GM18505 (cell line): ENCODE measurements around the gene TRIM41.
"Not testable (repeated sequence)": the region's sequence is repeated elsewhere in the genome, so short reads cannot be mapped to it uniquely, and the experiment has no call there.

Source experiments
- ATAC-seq: cut with Tn5 transposase; IDR thresholded peaks from one replicate; pipeline ENCODE4 v1.9.1; 2021; ENCODE audit not compliant: unreplicated experiment
- POLR2A ChIP-seq: IDR thresholded peaks from 4 replicates; pipeline ENCODE4 v1.6.1; 2011; ENCODE audit warnings: borderline replicate concordance; ENCODE audit not compliant: insufficient read depth, insufficient read length; ENCODE audit errors: extremely low read depth

The TRIM41 gene

DNA sequence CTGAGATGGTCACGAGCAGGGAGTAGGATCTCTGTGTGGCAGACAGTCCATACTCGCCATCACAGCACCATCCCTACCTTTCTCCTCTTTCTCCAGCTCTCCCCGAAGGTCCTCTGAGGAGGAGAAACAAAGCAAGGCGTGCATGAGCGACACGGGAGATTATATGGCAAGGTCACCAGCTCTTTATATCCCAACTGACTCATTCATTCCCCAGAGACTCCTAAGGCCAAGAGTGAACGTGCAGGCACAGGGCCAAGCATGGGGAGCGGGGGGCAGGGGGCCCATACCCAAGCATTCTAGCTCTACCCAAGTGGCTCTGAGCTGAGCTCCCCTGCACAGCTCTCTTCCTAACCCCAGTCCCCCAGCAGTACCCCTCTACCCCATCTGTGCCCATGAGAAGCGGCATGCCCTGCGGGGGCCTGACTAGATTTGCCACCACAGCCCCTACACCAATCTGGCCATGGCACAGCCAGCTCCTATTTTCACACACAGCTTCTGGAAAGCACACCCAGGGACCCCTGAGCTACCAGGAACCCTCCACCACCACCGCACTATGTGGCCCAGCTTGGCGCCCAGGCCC is 24.9 kb upstream of the TRIM41 start:
- TF ChIP-seq POLR2A = no peak
- ATAC-seq = no peak

DNA sequence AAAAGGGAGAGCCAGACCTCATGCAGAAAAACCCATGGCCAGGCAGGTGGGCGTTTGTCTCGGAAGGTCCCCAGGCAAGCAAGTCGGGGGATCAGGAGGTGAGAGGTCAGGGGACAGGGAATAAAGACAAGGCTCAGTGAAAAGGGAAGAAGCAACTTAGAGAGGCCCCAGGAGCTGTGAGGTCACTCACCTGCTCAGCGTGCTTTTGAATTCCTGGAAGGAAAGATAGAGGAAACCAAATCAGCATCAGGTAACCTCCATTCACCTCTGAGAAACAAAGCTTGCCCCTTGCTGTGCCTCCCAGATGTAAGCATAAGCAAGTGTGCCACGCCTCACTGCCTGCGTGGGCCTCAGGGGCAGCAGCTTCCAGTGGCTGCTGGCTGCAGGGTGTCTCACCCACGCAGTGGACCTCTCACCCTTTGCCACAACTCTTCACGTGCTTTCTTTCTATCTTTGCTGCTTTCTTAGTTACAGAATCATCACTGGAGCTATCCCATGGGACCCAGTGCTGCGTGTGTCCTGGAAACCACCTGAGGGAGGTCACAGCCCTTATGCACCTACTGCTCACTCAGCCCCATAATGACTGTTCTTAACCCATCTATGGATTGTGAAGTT is 24.1 kb upstream of the TRIM41 start:
- peak; percentile 64 for ATAC-seq
- no peak for TF ChIP-seq POLR2A

DNA sequence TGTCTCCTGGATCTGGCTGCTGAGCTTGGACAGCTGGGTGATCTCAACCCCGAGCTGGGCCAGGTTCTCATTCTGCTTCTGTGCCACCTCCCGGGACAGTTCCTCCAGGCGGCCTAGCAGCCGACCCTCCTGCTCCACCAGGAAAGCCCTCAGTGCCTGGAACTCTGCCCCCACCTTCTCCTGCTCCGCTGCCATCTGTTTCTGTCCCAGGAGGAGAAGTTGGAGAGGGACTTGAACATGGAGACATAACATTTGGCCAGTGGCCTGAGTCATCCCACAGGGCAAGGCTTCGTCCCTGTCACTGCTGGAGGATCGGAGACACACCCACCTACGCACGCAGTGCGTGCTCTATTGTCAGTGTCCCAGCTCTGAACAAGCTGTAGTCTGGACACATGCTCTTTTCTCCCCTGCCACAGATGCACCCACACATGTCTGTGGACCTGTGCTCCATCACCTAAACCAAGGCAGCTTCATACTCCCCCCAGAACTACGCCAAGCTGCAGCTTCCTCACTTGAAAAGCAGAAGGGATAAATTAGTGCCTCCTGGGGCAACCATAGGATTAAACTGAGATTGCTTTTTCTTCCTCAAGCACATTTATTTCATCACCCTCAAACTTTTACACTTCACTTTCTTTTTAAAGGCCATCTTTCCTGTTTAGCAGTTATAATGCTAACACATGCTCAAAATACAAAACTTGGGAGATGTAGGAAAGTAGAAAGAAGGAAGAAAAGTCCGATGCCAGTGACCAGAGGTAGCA is 23.0 kb upstream of the TRIM41 start:
- ATAC-seq = no peak

DNA sequence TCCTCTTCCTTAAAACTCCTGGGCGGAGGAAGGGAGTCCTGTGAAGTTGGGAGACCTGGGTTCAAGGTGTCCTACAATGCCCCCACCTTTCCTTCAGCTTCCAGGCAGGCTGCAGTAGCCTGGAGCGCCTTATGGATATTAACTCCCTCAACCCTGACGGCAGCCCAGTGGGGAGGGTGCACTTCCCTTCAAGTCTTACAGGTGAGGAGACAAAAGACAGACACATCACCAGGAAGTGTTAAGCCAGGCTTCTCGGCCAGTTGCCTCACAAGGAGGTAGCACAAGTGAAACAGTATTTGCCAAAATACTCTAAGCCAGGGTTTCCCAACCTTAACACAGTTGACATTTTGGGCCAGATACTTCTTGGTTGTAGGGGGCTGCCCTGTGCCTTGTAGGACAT is 22.3 kb upstream of the TRIM41 start:
- no peak for TF ChIP-seq POLR2A
- no peak for ATAC-seq

More for the DNA sequence above, 23.0 kb upstream of the TRIM41 start:
- TF ChIP-seq POLR2A = no peak

DNA sequence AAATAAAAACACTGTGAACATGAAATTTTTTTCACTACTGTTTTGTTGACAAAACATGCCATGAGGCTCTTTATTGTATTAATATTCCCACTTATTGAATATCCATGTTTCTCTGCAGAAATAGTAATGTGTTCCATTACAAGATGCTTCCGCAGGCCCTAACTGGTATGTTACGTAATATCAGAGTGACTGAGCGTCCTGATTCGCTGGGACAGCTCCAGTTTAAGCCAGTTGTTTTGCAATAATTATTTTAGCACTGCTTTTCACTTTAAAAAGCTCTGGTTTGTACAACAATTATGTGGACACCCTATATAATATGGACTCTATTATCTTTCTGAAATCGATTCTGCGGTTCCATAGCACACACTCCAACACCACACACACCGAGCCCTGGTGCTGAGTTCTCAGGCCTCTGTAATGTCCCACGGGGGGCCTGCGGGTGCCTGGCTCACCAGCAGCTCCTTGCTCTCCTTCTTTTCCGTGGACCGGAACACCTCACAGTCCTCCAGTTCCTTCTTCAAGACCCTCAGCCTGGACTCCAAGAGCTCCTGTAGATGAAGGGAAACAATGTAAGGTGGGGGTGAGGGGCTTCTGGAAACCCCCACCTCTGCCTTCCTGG is 19.9 kb upstream of the TRIM41 start:
- no peak for TF ChIP-seq POLR2A

DNA sequence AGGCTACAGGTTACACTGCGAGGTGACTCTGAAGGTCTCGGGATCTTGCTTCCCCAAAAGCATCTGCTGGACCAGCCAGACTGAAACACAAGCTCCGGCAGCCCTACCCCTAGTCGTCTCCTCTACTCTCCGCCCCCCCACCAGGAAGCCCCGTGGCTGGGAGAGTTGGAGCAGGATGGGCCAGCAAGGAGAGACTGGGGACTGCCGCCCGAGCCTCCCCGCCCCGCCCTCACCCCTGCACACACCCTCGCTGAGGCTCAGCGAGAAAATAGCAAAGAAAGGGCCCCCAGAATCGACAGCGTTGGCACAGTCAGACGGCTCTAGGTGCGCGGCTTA is 19.3 kb upstream of the TRIM41 start:
- no peak for ATAC-seq
- TF ChIP-seq POLR2A = no peak

More for the DNA sequence above, 19.9 kb upstream of the TRIM41 start:
- no peak for ATAC-seq

DNA sequence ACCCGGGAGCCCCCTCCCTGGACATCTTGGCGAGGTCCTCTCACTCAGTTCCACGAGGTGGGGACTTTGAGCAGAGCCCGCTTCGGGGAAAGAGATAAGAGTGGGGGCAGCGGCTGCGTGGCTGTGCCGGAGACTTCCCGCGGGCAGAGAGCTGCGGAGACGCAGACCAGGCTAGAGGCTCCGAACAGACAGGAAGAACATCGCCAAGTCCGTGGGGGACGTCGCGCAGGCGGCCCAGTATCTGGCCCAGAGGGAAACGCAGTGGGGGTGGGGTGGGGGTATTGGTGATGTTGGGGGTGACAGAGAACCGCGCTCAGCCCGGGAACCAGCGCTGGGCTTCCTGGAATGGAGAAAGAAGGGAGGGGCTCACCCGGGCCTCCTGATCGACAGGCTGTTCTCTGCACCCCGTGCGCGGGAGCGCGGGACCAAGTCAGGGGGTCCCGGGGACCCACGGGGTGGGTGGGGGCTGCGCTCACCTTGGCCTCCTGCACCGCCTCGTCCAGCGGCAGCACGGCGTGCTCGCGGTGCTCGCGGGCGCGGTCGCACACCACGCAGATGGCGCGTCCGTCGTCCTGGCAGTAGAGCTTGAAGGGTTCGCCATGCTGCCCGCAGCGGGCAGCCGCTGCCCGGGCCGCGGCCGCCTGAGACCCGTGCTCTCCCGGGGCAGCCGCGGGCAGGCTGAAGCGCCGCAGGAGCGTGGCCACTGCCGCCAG is 18.8 kb upstream of the TRIM41 start:
- TF ChIP-seq POLR2A = no peak
- no peak for ATAC-seq

DNA sequence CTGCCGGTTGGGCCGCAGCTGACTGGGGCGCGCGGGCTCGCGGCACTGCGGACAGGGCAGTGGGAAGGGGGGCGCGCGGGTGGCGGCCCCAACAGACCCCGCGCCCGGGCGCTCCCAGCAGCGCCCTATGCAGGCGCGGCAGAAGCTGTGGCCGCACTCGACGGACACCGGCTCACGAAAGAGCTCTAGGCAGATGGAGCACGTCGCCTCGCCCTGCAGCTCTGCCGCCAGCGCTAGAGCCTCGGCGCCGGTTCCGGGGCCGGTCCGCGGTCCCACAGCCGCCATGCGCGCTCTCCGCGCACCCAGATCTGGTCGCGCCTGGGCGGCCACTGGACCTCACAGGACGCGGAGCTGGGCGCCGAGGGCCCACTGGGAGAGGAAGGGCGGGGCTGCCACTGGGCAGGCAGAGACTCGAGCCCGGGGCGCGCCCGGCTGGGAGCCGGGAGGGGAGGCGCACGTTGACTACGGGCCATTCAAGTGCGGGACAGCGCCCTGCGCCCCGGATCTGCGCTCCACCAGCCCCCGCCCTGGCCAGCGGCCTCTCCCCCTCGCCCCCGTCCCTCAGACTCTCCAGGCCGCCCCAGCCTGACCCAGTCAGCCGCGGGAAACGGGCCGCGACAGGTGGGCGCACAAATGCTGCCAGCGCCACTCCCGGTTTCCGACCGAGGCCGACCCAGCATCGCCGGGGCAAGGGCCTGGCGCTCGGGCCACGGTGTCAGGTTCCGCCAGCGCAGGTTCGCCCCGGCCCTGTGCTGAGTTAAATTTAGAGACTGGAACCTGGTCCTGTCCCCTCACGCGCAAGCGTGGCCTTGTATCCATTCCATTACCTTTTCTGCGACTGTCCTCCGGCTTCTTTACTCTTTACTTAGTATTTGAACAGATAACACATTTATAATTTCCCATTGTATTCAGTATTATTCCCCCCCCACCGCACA is 18.0 kb upstream of the TRIM41 start, which contains the start of gene TRIM7:
Gene TRIM7, minus strand, starts transcription at position 371 of the 935 bp plus-strand sequence. Its CDS starts 86 bp downstream, at position 285.
- ATAC-seq = no peak
- TF ChIP-seq POLR2A = no peak

DNA sequence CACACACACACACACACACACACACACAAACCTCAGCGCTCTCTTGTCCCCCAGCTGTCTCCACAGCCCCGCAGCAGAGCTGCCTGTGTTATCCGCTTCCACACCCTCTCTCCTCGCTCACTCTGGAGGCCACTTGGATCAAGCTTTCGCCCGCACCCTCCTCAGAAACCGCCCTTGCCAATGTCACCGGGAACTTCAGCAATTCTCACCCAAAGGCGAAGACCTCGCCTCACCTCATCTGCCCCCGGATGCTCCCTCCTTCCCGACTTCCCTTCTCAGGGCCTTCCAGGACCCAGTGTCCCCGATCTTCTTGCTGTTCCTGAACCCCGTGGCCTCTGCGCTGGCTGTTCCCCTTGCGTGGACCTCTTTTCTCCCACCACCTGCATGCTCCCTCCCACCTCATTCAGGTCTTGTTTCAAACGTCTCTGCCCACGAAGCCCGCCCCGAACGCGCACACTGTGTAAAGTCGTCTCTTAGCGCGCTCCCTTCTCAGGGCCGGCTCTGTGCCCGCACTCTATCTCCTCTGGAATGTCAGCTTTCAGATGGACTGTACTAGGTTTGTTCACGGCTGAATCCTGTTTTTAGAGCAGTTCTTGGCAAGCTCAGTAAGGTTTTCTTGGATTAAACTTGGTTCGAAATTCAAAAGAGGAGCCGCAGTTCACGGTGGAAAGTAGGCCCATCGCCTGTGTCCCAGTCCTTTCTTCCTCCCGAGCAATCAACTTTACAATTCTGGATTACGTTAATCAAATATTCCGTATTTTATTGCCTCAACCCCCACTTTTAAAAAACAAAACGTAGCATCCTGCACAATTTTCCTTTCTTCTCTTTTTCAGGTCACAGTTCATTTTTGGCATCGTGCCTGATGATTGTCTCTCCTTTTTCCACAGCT is 17.1 kb upstream of the TRIM41 start:
- TF ChIP-seq POLR2A = no peak
- ATAC-seq = no peak

DNA sequence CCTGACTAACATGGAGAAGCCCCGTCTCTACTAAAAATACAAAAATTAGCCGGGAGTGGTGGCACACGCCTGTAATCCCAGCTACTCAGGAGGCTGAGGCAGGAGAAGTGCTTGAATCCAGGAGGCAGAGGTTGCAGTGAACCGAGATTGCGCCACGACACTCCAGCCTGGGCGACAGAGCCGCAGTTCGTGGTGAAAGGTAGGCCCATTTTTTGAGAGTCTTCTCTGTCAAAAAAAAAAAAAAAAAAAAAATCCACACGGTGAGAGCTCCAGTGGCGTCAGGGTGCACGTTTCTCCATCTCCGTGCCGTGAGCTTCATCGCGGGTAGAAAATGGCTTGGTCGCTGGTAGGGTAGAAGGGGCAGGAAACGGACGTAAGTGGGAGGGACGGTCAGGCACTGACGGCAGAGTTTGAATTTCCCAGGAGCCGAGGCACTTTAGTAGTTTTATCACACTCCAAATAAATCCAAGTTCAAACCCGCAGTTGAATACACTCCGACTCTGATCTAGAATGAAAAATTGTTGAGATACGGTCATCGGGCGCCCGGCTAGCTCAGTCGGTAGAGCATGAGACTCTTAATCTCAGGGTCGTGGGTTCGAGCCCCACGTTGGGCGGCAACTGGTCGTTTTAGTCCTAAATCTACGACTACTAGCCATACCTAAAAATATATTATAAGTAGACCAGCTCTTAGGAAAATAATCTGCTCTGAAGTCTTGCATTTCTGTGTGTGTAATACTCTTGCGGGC is 15.7 kb upstream of the TRIM41 start:
- TF ChIP-seq POLR2A = no peak
- no peak for ATAC-seq

DNA sequence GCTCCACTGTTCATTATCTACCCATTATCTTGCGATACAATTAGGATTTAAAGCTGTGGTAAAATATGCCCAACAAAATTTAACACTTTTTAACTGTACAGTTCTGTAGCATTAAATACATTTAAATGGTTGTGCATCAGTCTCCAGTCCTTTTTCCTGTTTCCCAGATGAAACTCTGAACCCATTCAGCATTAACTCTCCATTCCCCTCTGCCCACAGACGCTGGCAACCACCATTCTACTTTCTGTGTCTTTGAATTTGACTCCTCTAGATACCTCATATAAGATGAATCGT is 15.2 kb upstream of the TRIM41 start:
- ATAC-seq = no peak
- no peak for TF ChIP-seq POLR2A

DNA sequence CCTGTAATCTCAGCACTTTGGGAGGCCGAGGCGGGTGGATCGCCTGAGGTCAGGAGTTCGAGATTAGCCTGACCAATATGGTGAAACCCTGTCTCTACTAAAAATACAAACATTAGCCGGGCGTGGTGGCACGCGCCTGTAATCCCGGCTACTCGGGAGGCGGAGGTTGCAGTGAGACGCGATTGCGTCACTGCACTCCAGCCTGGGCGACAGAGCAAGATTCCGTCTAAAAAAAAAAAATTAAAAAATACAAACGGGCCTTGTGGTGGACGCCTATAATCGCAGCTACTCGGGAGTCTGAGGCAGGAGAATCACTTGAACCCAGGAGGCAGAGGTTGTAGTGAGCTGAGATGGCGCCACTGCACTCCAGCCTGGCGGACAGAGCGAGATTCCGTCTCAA is 14.1 kb upstream of the TRIM41 start:
- not testable (repeated sequence) for ATAC-seq

DNA sequence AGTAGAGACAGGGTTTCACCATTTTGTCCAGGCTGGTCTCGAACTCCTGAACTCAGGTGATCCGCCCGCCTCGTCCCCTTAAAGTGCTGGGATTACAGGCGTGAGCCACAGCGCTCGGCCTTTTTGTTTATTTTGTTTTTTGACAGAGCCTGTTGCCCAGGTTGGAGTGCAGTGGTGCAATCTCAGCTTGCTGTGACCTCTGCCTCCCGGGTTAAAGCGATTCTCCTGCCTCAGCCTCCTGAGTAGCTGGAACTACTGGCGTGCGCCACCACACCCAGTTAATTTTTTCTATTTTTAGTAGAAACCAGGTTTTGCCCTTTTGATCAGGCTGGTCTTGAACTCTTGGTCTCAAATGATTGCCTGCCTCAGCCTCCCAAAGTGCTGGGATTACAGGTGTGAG is 12.9 kb upstream of the TRIM41 start:
- ATAC-seq = not testable (repeated sequence)

DNA sequence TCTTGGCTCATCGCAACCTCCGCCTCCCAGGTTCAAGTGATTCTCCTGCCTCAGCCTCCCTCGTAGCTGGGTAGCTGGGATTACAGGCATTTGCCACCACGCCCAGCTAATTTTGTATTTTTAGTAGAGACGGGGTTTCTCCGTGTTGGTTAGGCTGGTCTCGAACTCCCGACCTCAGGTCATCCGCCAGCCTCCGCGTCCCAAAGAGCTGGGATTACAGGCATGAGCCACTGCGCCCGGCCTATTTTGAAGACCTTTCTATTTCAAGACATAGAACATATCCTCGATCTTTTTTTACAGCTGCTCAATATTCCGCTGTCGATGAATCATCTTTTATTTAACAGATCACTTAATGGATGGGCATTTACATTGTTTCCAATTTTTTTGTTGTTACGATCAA is 12.4 kb upstream of the TRIM41 start:
- not testable (repeated sequence) for ATAC-seq
